HEK293 (cell line): Measurements from ENCODE around the gene NPM3.

Experiments used
- ELK4 ChIP-seq: IDR thresholded peaks from 2 replicates; pipeline ENCODE4 v1.6.1; 2011; ENCODE audit warnings: mild to moderate bottlenecking, low read depth, low read length, borderline replicate concordance
- FEZF1 ChIP-seq: fragments of 450-650 bp; formaldehyde crosslinking; IDR thresholded peaks from 2 replicates; pipeline ENCODE4 v1.5.1; 2016; ENCODE audit warnings: missing biosample characterization, missing genetic modification characterization
- KLF1 ChIP-seq: fragments of 450-650 bp; formaldehyde crosslinking; IDR thresholded peaks from 2 replicates; pipeline ENCODE4 v1.5.1; 2016; ENCODE audit warnings: missing biosample characterization, missing genetic modification characterization
- KLF7 ChIP-seq: fragments of 450-650 bp; formaldehyde crosslinking; IDR thresholded peaks from 2 replicates; pipeline ENCODE4 v1.5.1; 2016; ENCODE audit warnings: missing biosample characterization, missing genetic modification characterization, borderline replicate concordance
- KLF9 ChIP-seq: fragments of 450-650 bp; formaldehyde crosslinking; IDR thresholded peaks from 2 replicates; pipeline ENCODE4 v1.5.1; 2016; ENCODE audit warnings: missing biosample characterization, missing genetic modification characterization, low read depth
- OSR2 ChIP-seq: fragments of 450-650 bp; formaldehyde crosslinking; IDR thresholded peaks from 2 replicates; pipeline ENCODE4 v1.5.1; 2016; ENCODE audit warnings: missing biosample characterization, missing genetic modification characterization
- REST ChIP-seq: fragments of 450-650 bp; formaldehyde crosslinking; IDR thresholded peaks from 2 replicates; pipeline ENCODE4 v1.5.1; 2016; ENCODE audit warnings: missing biosample characterization, missing genetic modification characterization
- SP3 ChIP-seq: fragments of 450-650 bp; formaldehyde crosslinking; IDR thresholded peaks from 2 replicates; pipeline ENCODE4 v1.5.1; 2016; ENCODE audit warnings: missing biosample characterization, missing genetic modification characterization
- ZBTB49 ChIP-seq: fragments of 450-650 bp; formaldehyde crosslinking; IDR thresholded peaks from 2 replicates; pipeline ENCODE4 v1.5.1; 2016; ENCODE audit warnings: missing biosample characterization, missing genetic modification characterization, low read depth
- ZBTB6 ChIP-seq: fragments of 450-650 bp; formaldehyde crosslinking; IDR thresholded peaks from 2 replicates; pipeline ENCODE4 v1.5.1; 2017; ENCODE audit warnings: missing biosample characterization, missing genetic modification characterization
- ZBTB8A ChIP-seq: fragments of 450-650 bp; formaldehyde crosslinking; IDR thresholded peaks from 2 replicates; pipeline ENCODE4 v1.5.1; 2016; ENCODE audit warnings: missing biosample characterization, missing genetic modification characterization
- ZNF133 ChIP-seq: fragments of 450-650 bp; formaldehyde crosslinking; IDR thresholded peaks from 2 replicates; pipeline ENCODE4 v1.5.1; 2016; ENCODE audit warnings: missing biosample characterization, missing genetic modification characterization
- ZNF157 ChIP-seq: fragments of 450-650 bp; formaldehyde crosslinking; IDR thresholded peaks from 2 replicates; pipeline ENCODE4 v1.5.1; 2016; ENCODE audit warnings: missing biosample characterization, missing genetic modification characterization
- ZNF211 ChIP-seq: fragments of 450-650 bp; formaldehyde crosslinking; IDR thresholded peaks from 2 replicates; pipeline ENCODE4 v1.5.1; 2016; ENCODE audit warnings: low read depth, missing biosample characterization, missing genetic modification characterization
- ZNF214 ChIP-seq: fragments of 450-650 bp; formaldehyde crosslinking; IDR thresholded peaks from 2 replicates; pipeline ENCODE4 v1.5.1; 2017; ENCODE audit warnings: missing biosample characterization, mild to moderate bottlenecking, missing genetic modification characterization, borderline replicate concordance
- ZNF239 ChIP-seq: fragments of 450-650 bp; formaldehyde crosslinking; IDR thresholded peaks from 2 replicates; pipeline ENCODE4 v1.5.1; 2016; ENCODE audit warnings: missing biosample characterization, missing genetic modification characterization
- ZNF24 ChIP-seq: fragments of 450-650 bp; formaldehyde crosslinking; IDR thresholded peaks from 2 replicates; pipeline ENCODE4 v1.5.1; 2016; ENCODE audit warnings: missing biosample characterization, missing genetic modification characterization
- ZNF416 ChIP-seq: fragments of 450-650 bp; formaldehyde crosslinking; IDR thresholded peaks from 2 replicates; pipeline ENCODE4 v1.5.1; 2016; ENCODE audit warnings: missing biosample characterization, missing genetic modification characterization
- ZNF488 ChIP-seq: fragments of 450-650 bp; formaldehyde crosslinking; IDR thresholded peaks from 2 replicates; pipeline ENCODE4 v1.5.1; 2016; ENCODE audit warnings: missing biosample characterization, missing genetic modification characterization
- ZNF510 ChIP-seq: fragments of 450-650 bp; formaldehyde crosslinking; IDR thresholded peaks from 2 replicates; pipeline ENCODE4 v1.5.1; 2018; ENCODE audit warnings: mild to moderate bottlenecking, missing genetic modification characterization, missing biosample characterization; ENCODE audit not compliant: insufficient replicate concordance
- ZNF555 ChIP-seq: fragments of 450-650 bp; formaldehyde crosslinking; conservative IDR thresholded peaks from 2 replicates; pipeline ENCODE4 v1.5.1; 2017; ENCODE audit warnings: missing biosample characterization, mild to moderate bottlenecking, missing genetic modification characterization, inconsistent platforms
- ZNF621 ChIP-seq: fragments of 450-650 bp; formaldehyde crosslinking; IDR thresholded peaks from 2 replicates; pipeline ENCODE4 v1.5.1; 2017; ENCODE audit warnings: missing biosample characterization, missing genetic modification characterization
- ZNF677 ChIP-seq: fragments of 450-650 bp; IDR thresholded peaks from 2 replicates; pipeline ENCODE4 v1.5.0; 2018; ENCODE audit warnings: missing biosample characterization, mild to moderate bottlenecking, missing genetic modification characterization, moderate library complexity
- ZNF701 ChIP-seq: fragments of 450-650 bp; formaldehyde crosslinking; IDR thresholded peaks from 2 replicates; pipeline ENCODE4 v1.5.1; 2016; ENCODE audit warnings: missing biosample characterization, missing genetic modification characterization
- ZNF791 ChIP-seq: fragments of 450-650 bp; formaldehyde crosslinking; IDR thresholded peaks from 2 replicates; pipeline ENCODE4 v1.5.1; 2016; ENCODE audit warnings: missing biosample characterization, missing genetic modification characterization
- ZNF792 ChIP-seq: fragments of 450-650 bp; formaldehyde crosslinking; IDR thresholded peaks from 2 replicates; pipeline ENCODE4 v1.5.1; 2016; ENCODE audit warnings: missing biosample characterization, missing genetic modification characterization
- ZNF843 ChIP-seq: fragments of 450-650 bp; formaldehyde crosslinking; IDR thresholded peaks from 2 replicates; pipeline ENCODE4 v1.5.1; 2016; ENCODE audit warnings: missing biosample characterization, missing genetic modification characterization
- ZSCAN23 ChIP-seq: fragments of 450-650 bp; formaldehyde crosslinking; IDR thresholded peaks from 2 replicates; pipeline ENCODE4 v1.5.1; 2016; ENCODE audit warnings: missing biosample characterization, missing genetic modification characterization
- TF ChIP-seq, protein P1 (sequence below): fragments of 450-650 bp; formaldehyde crosslinking; IDR thresholded peaks from 2 replicates; pipeline ENCODE4 v1.5.1; 2016; ENCODE audit warnings: missing biosample characterization, missing genetic modification characterization

NPM3 gene

GRCh38 chr10:101829561-101830315 is 46.5 kb upstream of the NPM3 start (continued):
- no peak for TF ChIP-seq REST (tag by site-specific recombination)
- no peak for TF ChIP-seq ZNF792 (tag by site-specific recombination)
- no peak for TF ChIP-seq ZBTB49
- no peak for TF ChIP-seq ZNF843 (tag by site-specific recombination)
- TF ChIP-seq ZNF510 = no peak
- no peak for TF ChIP-seq ZNF211 (tag by site-specific recombination)
- no peak for TF ChIP-seq KLF9 (tag by site-specific recombination)
- no peak for TF ChIP-seq ZNF791
- TF ChIP-seq OSR2 (tag by site-specific recombination) = no peak
- no peak for TF ChIP-seq ZBTB6 (tag by site-specific recombination)
- no peak for TF ChIP-seq ZNF239 (tag by site-specific recombination)
- no peak for TF ChIP-seq ZNF24 (tag by site-specific recombination)
- TF ChIP-seq ZNF214 (tag by site-specific recombination) = no peak
- no peak for TF ChIP-seq ZNF133 (tag by site-specific recombination)
- TF ChIP-seq, protein P1, sequence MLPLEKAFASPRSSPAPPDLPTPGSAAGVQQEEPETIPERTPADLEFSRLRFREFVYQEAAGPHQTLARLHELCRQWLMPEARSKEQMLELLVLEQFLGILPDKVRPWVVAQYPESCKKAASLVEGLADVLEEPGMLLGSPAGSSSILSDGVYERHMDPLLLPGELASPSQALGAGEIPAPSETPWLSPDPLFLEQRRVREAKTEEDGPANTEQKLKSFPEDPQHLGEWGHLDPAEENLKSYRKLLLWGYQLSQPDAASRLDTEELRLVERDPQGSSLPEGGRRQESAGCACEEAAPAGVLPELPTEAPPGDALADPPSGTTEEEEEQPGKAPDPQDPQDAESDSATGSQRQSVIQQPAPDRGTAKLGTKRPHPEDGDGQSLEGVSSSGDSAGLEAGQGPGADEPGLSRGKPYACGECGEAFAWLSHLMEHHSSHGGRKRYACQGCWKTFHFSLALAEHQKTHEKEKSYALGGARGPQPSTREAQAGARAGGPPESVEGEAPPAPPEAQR (tag by site-specific recombination) = no peak
- TF ChIP-seq ZBTB8A = no peak
- no peak for TF ChIP-seq ZNF701 (tag by site-specific recombination)
- no peak for TF ChIP-seq ZNF677
- peak; percentile 50 for TF ChIP-seq KLF1 (tag by site-specific recombination)
- TF ChIP-seq ZNF555 (tag by site-specific recombination) = no peak
- TF ChIP-seq ELK4 = no peak
- TF ChIP-seq ZNF157 (tag by site-specific recombination) = no peak
- TF ChIP-seq ZNF416 (tag by site-specific recombination) = no peak
- no peak for TF ChIP-seq ZSCAN23 (tag by site-specific recombination)
- TF ChIP-seq SP3 (tag by site-specific recombination) = no peak
- no peak for TF ChIP-seq ZNF488 (tag by site-specific recombination)
- no peak for TF ChIP-seq FEZF1
- TF ChIP-seq ZNF621 = no peak
- TF ChIP-seq KLF7 (tag by site-specific recombination) = no peak
